ENCODE measurements around the gene CARHSP1. TPM values are rescaled to one million over a fixed set of nuclear protein-coding genes. Genes with fewer than 3 reads are reported as not detected.

CARHSP1 gene
- total and polyA plus RNA-seq, 2 of the 4 experiments (the other 2 are of a cell fraction) = 121 to 138 TPM

DNA sequence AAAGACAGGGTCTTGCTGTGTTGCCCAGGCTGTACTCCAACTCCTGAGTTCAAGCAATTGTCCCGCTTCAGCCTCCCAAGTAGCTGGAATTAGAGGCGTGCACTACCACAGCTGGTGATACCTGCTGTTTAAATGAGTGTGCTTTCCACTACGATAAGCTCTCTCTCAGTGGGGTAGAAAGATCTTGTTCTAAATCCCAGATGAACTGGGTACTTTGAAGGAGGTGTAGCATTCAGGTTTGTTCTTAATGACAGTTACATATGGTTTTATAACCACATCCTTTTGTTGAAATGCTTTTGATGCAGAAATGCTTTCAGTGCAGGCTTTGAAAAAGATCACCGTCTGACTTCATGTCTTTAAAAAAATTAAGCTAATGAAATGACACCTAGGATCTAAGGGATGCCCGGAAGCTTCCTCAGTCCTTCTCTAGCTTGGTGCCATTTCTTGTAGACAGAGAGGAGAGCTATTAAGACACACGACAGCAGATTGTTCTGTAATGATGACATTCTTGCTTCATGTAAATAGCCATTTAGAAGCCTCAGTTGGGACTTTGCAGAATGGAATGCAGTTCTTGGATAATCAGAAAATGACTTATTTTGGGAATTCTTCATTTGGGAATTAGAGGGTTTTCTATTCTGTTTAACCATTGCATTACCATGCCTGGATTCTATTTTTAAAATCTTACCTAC, 51.7 kb downstream of the CARHSP1 start:
- H3K56ac ChIP-seq (ENCODE audit: extremely low read depth, insufficient read depth, low read length) = no peak overlapping the region
- H2AK9ac ChIP-seq (replicated peaks; ENCODE audit: low read depth, low read length, poor library complexity) = no peak overlapping the region
- no peak overlapping the region for H3K4me2 ChIP-seq (ENCODE audit: low read depth, low read length)
- DNase-seq (peak; percentile 35), ATAC-seq (ENCODE audit: low read depth) (peak; percentile 83)
- H2BK120ac ChIP-seq (ENCODE audit: low read depth, low read length) = no peak overlapping the region
- no peak overlapping the region for H3K23ac ChIP-seq (ENCODE audit: low read depth, low read length)
- no peaks in the 10 kb centered on the region for H3K9me3 ChIP-seq (ENCODE audit: control insufficient read depth, insufficient read depth, low read length)
- BruUV-seq (replicated peaks) = no TSS peak
- in situ Hi-C loops (cut with MboI; ENCODE audit: low sequenced_read_pairs) (no loop called here), intact Hi-C loops (cut with micrococcal nuclease) (no loop called here), dilution Hi-C loops (cut with HindIII; ENCODE audit: low sequenced_read_pairs, unreplicated experiment) (no loop called here)
- no peak overlapping the region for H2BK20ac ChIP-seq (ENCODE audit: low read depth, low read length)
- H3K14ac ChIP-seq (replicated peaks; ENCODE audit: low read depth, low read length) = no peak overlapping the region
- H3K4me1 ChIP-seq (ENCODE audit: control insufficient read depth, insufficient read depth, low read length) = no peaks in the 10 kb centered on the region
- TF ChIP-seq CEBPB (IDR thresholded peaks at IDR 0.05; ENCODE audit: low read depth, low read length) = 0 out of 2 replicates have a peak, but pooled peaks have one; percentile 22
- TF ChIP-seq RAD21 (IDR thresholded peaks at IDR 0.05; ENCODE audit: low read length) = no peak
- ChIA-PET CTCF (interaction anchor here (0.8 kb wide), 1 partner anchor 13 kb away, joined by 3 read pairs; no protein-coding TSS in a partner anchor), POLR2A (ENCODE audit: unreplicated experiment) (no interaction called here)
- H3K18ac ChIP-seq (ENCODE audit: low read depth, low read length) = no peak overlapping the region
- H3K27me3 ChIP-seq (ENCODE audit: control insufficient read depth, insufficient read depth, low read length) = no peaks in the 10 kb centered on the region
- H4K5ac ChIP-seq (ENCODE audit: low read depth, low read length) = no peak overlapping the region
- peak overlapping the region; percentile 1 for H2BK5ac ChIP-seq (ENCODE audit: low read depth, low read length, poor library complexity, severe bottlenecking)
- H3K9me1 ChIP-seq (ENCODE audit: insufficient read depth, low read length) = peaks cover 9% of the 10 kb centered on the region; the same call in 1 of the 2 replicates
- no peak overlapping the region for H4K91ac ChIP-seq (ENCODE audit: insufficient read depth, low read depth, low read length)
- H3K36me3 ChIP-seq (ENCODE audit: control insufficient read depth, insufficient read depth, low read length) = peaks cover 65% of the 10 kb centered on the region
- H3K4me3 ChIP-seq (ENCODE audit: insufficient read depth, low read depth, low read length) = no peak overlapping the region
- no peak overlapping the region for H2AFZ ChIP-seq (replicated peaks; ENCODE audit: low read length, poor library complexity)
- no peak overlapping the region for H4K8ac ChIP-seq (ENCODE audit: low read depth in 2 of 2, low read length in 2 of 2)
- no peak overlapping the region for H3K27ac ChIP-seq (ENCODE audit: insufficient read depth, low read length)
- H3K4ac ChIP-seq (ENCODE audit: low read depth, low read length) = no peak overlapping the region
- no peak overlapping the region for H2AK5ac ChIP-seq (ENCODE audit: low read depth, low read length)
- peaks cover 36 to 63% of the 10 kb centered on the region in 2 experiments for H3K79me1 ChIP-seq (ENCODE audit: low read depth in 1 of 2, low read length in 2 of 2)
- no peak overlapping the region for H2BK15ac ChIP-seq (ENCODE audit: low read depth, low read length)
- no peak overlapping the region for H3K9ac ChIP-seq (ENCODE audit: low read depth, low read length)
- H4K20me1 ChIP-seq (ENCODE audit: insufficient read depth, low read length) = peaks cover 18% of the 10 kb centered on the region
- 83% methylated on average over 3 of the region's 6 CpGs; no CpG with 5 or more reads in 1 of the 2 experiments for WGBS, 2 experiments (ENCODE audit: extremely low coverage in 2 of 2, insufficient read length in 1 of 2)
